GM23248 (cell line): ENCODE data around the gene CARD11. TPM values are rescaled to one million over a fixed set of nuclear protein-coding genes. Genes with fewer than 3 reads are reported as not detected.

Experiments
- DNase-seq: peaks from one replicate; pipeline ENCODE4 v3.0.0-alpha.2; 2015
- H2AFZ ChIP-seq: fragments of 200-600 bp; sonication (generic); 2 replicates; pipeline ENCODE4 v1.6.1; 2016; ENCODE audit warnings: antibody characterized with exemption
- H3F3A ChIP-seq: fragments of 200-600 bp; sonication (generic); 2 replicates; pipeline ENCODE4 v1.6.1; 2016; ENCODE audit warnings: mild to moderate bottlenecking, antibody characterized with exemption, mixed run types; ENCODE audit not compliant: insufficient read depth
- H3K27ac ChIP-seq: fragments of 200-600 bp; sonication (generic); 2 replicates; pipeline ENCODE4 v1.5.1; 2016; ENCODE audit warnings: mild to moderate bottlenecking
- H3K27me3 ChIP-seq: fragments of 200-600 bp; sonication (generic); replicated peaks from 2 replicates; pipeline ENCODE4 v1.6.1; 2016; ENCODE audit warnings: mild to moderate bottlenecking; ENCODE audit not compliant: insufficient read depth
- H3K36me3 ChIP-seq: fragments of 200-600 bp; sonication (generic); 2 replicates; pipeline ENCODE4 v1.6.1; 2016; ENCODE audit warnings: low read depth, mild to moderate bottlenecking
- H3K4me1 ChIP-seq: fragments of 200-600 bp; sonication (generic); 2 replicates; pipeline ENCODE4 v1.6.1; 2016; ENCODE audit warnings: mild to moderate bottlenecking; ENCODE audit not compliant: insufficient read depth
- H3K4me2 ChIP-seq: fragments of 200-600 bp; sonication (generic); one replicate; pipeline ENCODE4 v1.6.1; 2016; ENCODE audit warnings: mild to moderate bottlenecking; ENCODE audit not compliant: unreplicated experiment
- H3K4me3 ChIP-seq: fragments of 200-600 bp; sonication (generic); 2 replicates; pipeline ENCODE4 v1.5.1; 2016; ENCODE audit warnings: mild to moderate bottlenecking
- H3K79me2 ChIP-seq: fragments of 200-600 bp; sonication (generic); 2 replicates; pipeline ENCODE4 v1.6.1; 2016; ENCODE audit warnings: mild to moderate bottlenecking; ENCODE audit not compliant: insufficient read depth
- H3K9ac ChIP-seq: fragments of 200-600 bp; sonication (generic); 2 replicates; pipeline ENCODE4 v1.6.1; 2016; ENCODE audit warnings: mild to moderate bottlenecking
- H3K9me2 ChIP-seq: fragments of 200-600 bp; sonication (generic); 2 replicates; pipeline ENCODE4 v1.6.1; 2016; ENCODE audit warnings: mixed run types, mild to moderate bottlenecking, moderate library complexity; ENCODE audit not compliant: insufficient read depth
- H3K9me3 ChIP-seq: fragments of 200-600 bp; sonication (generic); one replicate; pipeline ENCODE4 v1.6.1; 2017; ENCODE audit warnings: low read depth
- H4K20me1 ChIP-seq: fragments of 200-600 bp; sonication (generic); 2 replicates; pipeline ENCODE4 v1.6.0; 2016; ENCODE audit not compliant: insufficient read depth
- EZH2 ChIP-seq: fragments of 200-600 bp; sonication (generic); IDR thresholded peaks from 2 replicates; pipeline ENCODE4 v1.6.1; 2018; ENCODE audit warnings: antibody characterized with exemption, mild to moderate bottlenecking; ENCODE audit not compliant: insufficient read depth, poor library complexity, severe bottlenecking
- EZH2phosphoT487 ChIP-seq: fragments of 200-600 bp; sonication (generic); IDR thresholded peaks from 2 replicates; pipeline ENCODE4 v1.6.1; 2018; ENCODE audit warnings: antibody characterized with exemption, moderate library complexity, mild to moderate bottlenecking, low read depth; ENCODE audit not compliant: insufficient read depth
- WGBS, 2 experiments: methylation state at CpG; one replicate each; pipeline ENCODE4 v1.1.6; 2015 to 2017; ENCODE audit warnings: low lambda C conversion rate in 2 of 2, low coverage in 1 of 2; ENCODE audit errors: missing lambda C conversion rate in 2 of 2; 5-methylcytosine and 5-hydroxymethylcytosine counted together
- in situ Hi-C: fragments of 300-500 bp; cut with MboI; formaldehyde crosslinking; loops from 2 replicates; pipeline ENCODE4 v1.15.0; 2020
- polyA plus RNA-seq: library from polyadenylated mRNA; unstranded; fragments of >200 nt; fragmentation: Nextera tagmentation; extraction: Ambion mirVana; gene quantifications from 2 replicates; pipeline ENCODE4 v1.2.1, GENCODE V29; 2016
- total RNA-seq: library from RNA; depleted of rRNA; stranded (reverse); fragments of >200 nt; shearing (Covaris generic); gene quantifications from 2 replicates; pipeline ENCODE4 v1.2.3, GENCODE V29; 2014

CARD11 gene
- total and polyA plus RNA-seq, 2 experiments from 2014 or later, result not detected

DNA sequence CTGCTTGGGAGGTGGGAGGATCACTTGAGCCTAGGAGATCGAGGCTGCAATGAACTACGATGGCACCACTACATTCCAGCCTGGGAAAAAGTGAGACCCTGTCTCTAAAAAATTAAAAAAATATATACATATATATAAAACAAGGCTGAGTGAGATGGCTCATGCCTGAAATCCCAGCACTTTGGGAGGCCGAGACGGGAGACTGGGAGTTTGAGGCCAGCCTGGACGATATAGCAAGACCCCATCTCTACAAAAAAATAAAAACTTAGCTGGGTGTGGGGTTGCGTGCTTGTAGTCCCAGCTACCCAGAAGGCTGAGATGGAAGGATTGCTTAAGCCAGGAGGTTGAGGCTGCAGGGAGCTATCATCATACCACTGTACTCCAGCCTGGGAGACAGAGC lies 87.6 kb downstream of the CARD11 start:
- H3K4me3 ChIP-seq, result no peak overlapping the region
- in situ Hi-C loops, result no loop called here
- no peaks in the 10 kb centered on the region for H3K4me1 ChIP-seq
- no peak overlapping the region for H3K9ac ChIP-seq
- no peak for DNase-seq
- TF ChIP-seq EZH2 (no peak), EZH2phosphoT487 (no peak)
- H3K9me2 ChIP-seq, result no peaks in the 10 kb centered on the region
- H3K27me3 ChIP-seq, result no peaks in the 10 kb centered on the region
- no peak overlapping the region for H2AFZ ChIP-seq
- H3K9me3 ChIP-seq, result no peaks in the 10 kb centered on the region
- no peaks in the 10 kb centered on the region for H3F3A ChIP-seq
- H3K36me3 ChIP-seq, result no peaks in the 10 kb centered on the region
- H3K4me2 ChIP-seq, result no peak overlapping the region
- WGBS, 2 experiments, result 72 to 75% methylated on average over 6 of the region's 6 CpGs
- no peaks in the 10 kb centered on the region for H3K79me2 ChIP-seq
- H3K27ac ChIP-seq, result no peak overlapping the region
- no peaks in the 10 kb centered on the region for H4K20me1 ChIP-seq

DNA sequence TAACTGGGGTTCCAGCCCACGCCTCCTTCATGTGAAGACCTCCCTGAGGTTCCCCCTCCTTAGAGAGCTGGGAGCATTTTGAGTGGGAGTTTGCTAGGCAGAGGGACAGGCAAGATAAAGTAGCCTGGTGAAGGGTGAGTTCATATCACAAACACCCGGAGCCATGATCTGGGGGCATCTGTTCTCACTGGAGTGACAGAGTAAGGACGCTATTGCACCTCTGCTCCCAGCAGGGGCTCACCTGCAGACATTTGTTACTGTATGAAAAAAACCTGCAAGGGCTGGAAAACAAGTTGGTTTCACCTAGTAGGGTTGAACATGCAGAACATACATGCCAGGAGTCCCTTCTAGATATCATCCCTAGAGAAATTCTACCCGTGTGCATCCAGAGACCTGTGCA lies 88.4 kb downstream of the CARD11 start:
- no peak overlapping the region for H3K27ac ChIP-seq
- H3K9me2 ChIP-seq, result no peaks in the 10 kb centered on the region
- in situ Hi-C loops, result no loop called here
- H3K9me3 ChIP-seq, result no peaks in the 10 kb centered on the region
- TF ChIP-seq EZH2phosphoT487 (no peak), EZH2 (no peak)
- no peak for DNase-seq
- H3K4me1 ChIP-seq, result no peaks in the 10 kb centered on the region
- 36 to 48% methylated on average over 4 of the region's 4 CpGs for WGBS, 2 experiments
- no peak overlapping the region for H2AFZ ChIP-seq
- H3K36me3 ChIP-seq, result no peaks in the 10 kb centered on the region
- H4K20me1 ChIP-seq, result no peaks in the 10 kb centered on the region
- H3K4me2 ChIP-seq, result no peak overlapping the region
- no peaks in the 10 kb centered on the region for H3F3A ChIP-seq
- no peak overlapping the region for H3K9ac ChIP-seq
- H3K4me3 ChIP-seq, result no peak overlapping the region
- no peaks in the 10 kb centered on the region for H3K79me2 ChIP-seq
- H3K27me3 ChIP-seq, result no peaks in the 10 kb centered on the region

DNA sequence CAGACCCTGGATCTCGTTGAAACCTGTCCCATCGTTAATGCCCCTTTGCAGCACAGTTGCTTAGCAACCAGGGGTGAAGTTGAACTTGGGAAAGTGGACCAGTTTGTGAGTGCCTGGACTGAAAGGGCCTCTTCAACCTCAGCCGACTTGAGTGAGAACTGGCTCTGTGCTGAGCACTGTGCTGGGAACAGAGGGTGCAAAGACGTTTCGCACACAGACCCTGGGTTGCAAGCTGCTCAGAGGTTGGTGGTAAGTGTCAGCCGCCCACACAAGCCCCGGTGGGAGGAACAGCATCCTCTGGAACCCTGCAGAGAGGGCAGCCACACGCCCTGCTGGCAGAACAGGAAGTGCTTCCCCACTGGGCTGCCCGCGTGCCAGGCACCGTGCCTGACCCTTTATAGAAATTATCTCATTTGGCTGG lies 89.2 kb downstream of the CARD11 start:
- Histone ChIP-seq H3K27ac (no peak overlapping the region), H3K4me2 (no peak overlapping the region), H3K79me2 (no peaks in the 10 kb centered on the region), H3K4me1 (no peaks in the 10 kb centered on the region), H4K20me1 (no peaks in the 10 kb centered on the region), H3F3A (no peaks in the 10 kb centered on the region), H3K9ac (no peak overlapping the region), H3K9me2 (no peaks in the 10 kb centered on the region), H2AFZ (no peak overlapping the region), H3K4me3 (no peak overlapping the region), H3K36me3 (no peaks in the 10 kb centered on the region), H3K9me3 (no peaks in the 10 kb centered on the region), H3K27me3 (no peaks in the 10 kb centered on the region)
- in situ Hi-C loops, result no loop called here
- 58 to 70% methylated on average over 11 of the region's 11 CpGs for WGBS, 2 experiments
- TF ChIP-seq EZH2 (no peak), EZH2phosphoT487 (no peak)
- no peak for DNase-seq

DNA sequence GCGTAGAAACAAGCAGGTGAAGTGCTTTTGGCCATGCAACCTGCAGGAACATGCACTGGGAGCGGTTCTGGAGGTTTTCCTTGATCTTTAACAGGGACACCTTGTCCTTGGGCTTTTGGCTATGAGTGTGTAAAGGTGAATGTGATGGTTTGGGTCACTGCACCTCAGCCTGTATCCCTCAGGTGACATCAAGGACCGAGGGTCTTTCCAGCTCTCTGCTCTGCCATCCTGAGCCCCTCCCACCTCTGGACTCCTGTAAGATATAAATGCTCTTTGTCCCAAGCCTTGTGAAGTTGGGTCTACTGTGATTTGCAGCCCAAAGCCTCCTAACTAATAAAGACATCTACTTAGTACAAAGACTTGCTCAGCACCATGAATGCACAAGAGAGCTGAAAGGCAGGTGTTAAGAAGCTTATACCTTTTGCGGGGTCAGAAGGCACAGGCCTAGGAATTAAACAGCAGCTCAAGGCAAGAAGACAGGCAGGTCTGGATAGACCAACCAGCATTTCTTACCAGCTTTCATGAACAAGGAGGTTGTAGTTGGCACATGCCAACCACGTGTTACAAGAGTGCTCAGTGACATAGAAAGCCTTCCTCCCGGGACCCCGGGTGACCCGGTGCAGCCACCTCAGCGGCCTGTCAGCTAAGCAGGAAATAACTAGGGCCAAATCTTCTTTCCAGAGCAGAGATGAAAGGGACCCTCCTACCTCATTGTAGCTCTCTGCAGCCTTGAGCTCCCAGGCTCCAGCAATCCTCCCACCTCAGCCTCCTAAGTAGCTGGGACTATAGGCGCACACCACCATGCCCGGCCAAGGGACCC lies 89.9 kb downstream of the CARD11 start:
- TF ChIP-seq EZH2phosphoT487, result no peak
- no peak for TF ChIP-seq EZH2
- H3K4me2 ChIP-seq, result no peak overlapping the region
- H3K27me3 ChIP-seq, result no peaks in the 10 kb centered on the region
- H3K9me2 ChIP-seq, result no peaks in the 10 kb centered on the region
- no peaks in the 10 kb centered on the region for H3K79me2 ChIP-seq
- no peak overlapping the region for H3K9ac ChIP-seq
- H2AFZ ChIP-seq, result no peak overlapping the region
- 60 to 66% methylated on average over 11 of the region's 11 CpGs for WGBS, 2 experiments
- in situ Hi-C loops, result no loop called here
- DNase-seq, result no peak
- no peaks in the 10 kb centered on the region for H4K20me1 ChIP-seq
- no peaks in the 10 kb centered on the region for H3K36me3 ChIP-seq
- H3K9me3 ChIP-seq, result no peaks in the 10 kb centered on the region
- H3F3A ChIP-seq, result no peaks in the 10 kb centered on the region
- no peak overlapping the region for H3K4me3 ChIP-seq
- H3K4me1 ChIP-seq, result no peaks in the 10 kb centered on the region
- no peak overlapping the region for H3K27ac ChIP-seq
